HG03139 (cell line): Measurements from ENCODE around the gene TBC1D12.

Experiments
- ATAC-seq: cut with Tn5 transposase; IDR thresholded peaks from one replicate; pipeline ENCODE4 v1.9.1; 2021; ENCODE audit not compliant: unreplicated experiment

TBC1D12 gene

DNA sequence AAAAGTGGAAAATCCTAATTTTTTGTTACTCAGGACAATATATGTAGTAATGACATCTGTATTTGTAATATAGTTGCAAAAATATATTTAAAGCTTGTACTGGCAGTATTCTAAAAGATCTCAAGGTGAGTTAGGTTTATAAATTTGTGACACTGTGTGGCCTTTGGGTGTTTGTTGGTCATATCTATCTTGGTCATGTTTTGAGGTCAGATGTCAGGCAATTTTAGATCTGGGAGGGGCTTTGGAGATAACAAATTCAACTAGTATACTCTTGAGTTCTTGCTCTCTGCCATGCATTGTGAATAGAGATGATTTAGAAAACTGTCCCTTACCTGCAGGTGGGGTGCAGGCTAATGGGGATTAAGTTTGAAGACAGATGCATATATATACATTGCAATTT, 3.1 kb downstream of the TBC1D12 start:
- no peak for ATAC-seq

DNA sequence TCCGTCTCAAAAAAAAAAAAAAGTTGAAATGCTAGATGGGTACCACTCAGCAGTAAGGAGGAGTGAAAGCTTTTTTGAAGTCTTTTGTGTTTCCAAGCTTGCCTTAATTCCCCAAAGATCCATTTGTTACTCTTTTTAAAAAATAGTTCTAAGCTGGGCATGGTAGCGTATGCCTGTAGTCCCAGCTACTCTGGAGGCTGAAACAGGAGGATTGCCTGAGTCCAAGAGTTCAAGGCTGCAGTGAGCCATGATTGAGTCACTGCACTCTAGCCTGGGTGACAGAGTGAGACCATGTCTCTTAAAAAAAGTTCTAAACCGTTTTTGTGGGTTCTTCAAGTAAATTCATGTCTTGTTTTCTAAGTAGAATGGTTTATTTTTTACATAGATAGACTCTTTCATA, 5.3 kb downstream of the TBC1D12 start:
- ATAC-seq, result no peak

DNA sequence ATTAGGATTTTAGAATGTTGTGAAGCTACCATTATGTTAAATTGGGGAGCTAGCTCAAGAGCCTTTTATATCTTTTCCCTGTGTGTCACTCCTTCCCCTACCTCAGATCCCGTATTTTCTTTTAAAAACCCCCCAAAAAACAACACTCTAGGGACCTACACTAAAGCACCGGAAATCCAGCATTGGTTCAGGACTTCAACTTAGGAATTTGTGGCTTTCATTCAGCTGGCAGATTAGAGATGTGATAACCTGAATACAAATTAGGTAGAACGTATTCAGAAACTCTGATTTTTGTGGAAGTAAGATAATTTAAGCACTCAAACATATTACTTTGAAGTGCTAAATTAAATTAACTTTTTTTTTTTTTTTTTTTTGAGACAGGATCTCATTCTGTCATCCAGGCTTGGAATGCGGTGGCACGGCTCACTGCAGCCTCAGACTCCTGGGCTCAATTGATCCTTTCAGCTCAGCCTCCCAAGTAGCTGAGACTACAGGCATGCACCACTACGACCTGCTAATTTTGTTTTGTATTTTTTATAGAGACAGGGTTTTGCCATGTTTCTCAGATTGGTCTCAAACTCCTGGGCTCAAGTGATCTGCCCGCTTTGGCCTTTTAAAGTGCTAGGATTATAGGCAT, 6.8 kb downstream of the TBC1D12 start:
- no peak for ATAC-seq

- no peak for ATAC-seq
These were observed 9.0 kb downstream of the TBC1D12 start for GRCh38 chr10:94411304-94411703.

- ATAC-seq, result no peak
These were observed 10.1 kb downstream of the TBC1D12 start for GRCh38 chr10:94412449-94412848.

GRCh38 chr10:94413361-94413760, 11.0 kb downstream of the TBC1D12 start:
- ATAC-seq, result no peak

DNA sequence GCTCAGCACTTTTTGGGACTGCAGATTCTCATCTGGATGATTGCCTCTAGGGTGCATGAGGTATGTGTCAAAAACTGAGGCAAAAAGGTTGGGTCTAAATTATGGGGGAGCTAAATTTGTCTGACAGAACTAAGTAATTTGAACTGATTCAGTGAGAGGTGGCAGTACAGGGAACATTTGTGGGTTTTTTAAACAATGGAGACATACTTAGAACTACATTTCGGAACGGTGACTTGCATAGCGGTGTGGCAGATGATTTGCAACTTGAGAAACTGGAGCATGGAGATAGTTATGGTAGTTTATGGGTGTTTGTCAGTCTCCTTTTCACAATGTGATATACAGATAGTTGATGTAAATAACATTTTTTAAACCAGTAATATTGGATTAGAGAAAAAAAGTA, 14.6 kb downstream of the TBC1D12 start:
- ATAC-seq, result no peak

GRCh38 chr10:94417321-94417720, 15.0 kb downstream of the TBC1D12 start:
- no peak for ATAC-seq

- ATAC-seq, result no peak
These were observed 18.2 kb downstream of the TBC1D12 start for GRCh38 chr10:94420516-94420915.

GRCh38 chr10:94420998-94421528, 18.7 kb downstream of the TBC1D12 start:
- ATAC-seq, result no peak

GRCh38 chr10:94423627-94424026, 21.3 kb downstream of the TBC1D12 start:
- ATAC-seq, result no peak

- ATAC-seq, result no peak
These were observed 22.5 kb downstream of the TBC1D12 start for GRCh38 chr10:94424714-94425337.

GRCh38 chr10:94425942-94426341, 23.6 kb downstream of the TBC1D12 start:
- no peak for ATAC-seq

DNA sequence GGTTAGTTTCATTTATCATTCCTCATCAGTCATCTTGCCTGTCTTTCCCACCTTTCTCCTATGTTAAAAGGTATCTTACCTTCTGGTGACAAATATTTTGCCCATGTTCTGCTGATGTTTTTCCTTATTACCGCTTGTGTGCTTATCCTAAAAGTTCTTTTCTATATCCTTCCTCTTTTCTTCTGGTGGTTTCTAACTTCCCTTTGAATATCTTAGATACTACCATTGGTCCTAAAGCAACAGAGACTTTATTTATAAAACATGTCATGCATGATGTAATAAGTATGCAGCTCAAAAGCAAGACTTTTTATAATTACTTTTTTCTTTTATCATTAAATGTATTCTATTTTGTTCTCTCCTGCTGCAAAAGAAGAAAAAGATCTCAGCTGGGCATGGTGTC, 24.8 kb downstream of the TBC1D12 start:
- ATAC-seq, result no peak

DNA sequence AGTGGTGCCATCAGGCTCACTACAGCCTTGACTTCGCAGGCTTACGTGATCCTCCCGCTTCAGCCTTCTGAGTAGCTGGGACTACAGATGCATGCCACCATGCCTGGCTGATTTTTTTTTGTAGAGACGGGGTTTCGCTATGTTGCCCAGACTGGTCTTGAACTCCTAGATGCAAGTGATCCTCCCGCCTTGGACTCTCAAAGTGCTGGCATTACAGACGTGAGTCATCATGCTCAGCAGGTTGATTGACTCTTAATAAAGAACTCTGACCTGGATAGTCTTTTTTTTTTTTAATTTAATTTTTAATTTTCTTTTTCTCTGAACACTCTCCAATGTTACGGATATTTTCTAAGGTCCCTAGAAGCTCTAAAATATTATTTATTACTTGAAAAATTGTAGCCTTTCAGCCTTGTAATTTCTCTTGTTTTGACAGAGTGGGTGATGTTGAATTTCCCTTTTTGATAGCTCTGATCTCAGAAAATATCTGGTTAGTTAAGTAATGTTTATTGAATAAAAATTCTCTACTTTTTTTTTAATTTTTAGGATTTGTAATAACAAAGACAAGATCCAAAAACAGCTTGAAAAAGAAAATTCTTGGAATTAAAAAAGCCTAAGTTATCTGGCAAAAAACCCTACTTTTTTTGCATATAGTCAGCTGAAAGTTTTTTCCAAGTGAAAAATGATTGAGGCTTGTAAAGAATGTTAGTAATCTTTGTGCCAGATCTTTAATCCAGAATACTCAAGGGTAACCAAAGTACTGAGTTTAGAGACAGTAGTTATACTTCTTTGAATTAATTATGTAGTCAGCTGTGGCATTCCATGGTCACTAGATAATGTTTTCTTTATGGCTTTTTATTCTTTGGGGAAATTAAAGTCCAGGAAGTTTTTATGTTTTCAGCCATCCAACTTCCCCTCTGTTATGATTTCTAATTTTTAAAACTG, 26.7 kb downstream of the TBC1D12 start:
- ATAC-seq, result no peak

DNA sequence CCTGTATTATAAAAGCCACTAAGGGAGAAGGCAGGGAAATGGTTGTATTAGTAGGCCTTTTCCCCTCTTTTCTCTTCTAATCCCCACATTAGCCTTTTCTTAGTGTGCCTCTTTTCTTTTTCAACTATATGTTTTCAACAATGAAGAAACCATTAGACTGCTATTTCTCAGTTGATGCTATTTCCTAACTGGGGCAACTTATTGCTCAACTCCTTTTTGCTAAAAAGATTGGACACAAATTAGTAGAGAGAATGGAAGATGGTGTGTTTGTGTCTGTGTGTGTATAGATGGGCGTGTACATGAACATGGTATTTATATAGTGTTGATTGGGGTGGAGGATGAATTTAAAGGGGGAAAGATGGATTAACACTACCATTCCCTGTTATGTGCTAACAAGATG, 28.4 kb downstream of the TBC1D12 start:
- no peak for ATAC-seq

DNA sequence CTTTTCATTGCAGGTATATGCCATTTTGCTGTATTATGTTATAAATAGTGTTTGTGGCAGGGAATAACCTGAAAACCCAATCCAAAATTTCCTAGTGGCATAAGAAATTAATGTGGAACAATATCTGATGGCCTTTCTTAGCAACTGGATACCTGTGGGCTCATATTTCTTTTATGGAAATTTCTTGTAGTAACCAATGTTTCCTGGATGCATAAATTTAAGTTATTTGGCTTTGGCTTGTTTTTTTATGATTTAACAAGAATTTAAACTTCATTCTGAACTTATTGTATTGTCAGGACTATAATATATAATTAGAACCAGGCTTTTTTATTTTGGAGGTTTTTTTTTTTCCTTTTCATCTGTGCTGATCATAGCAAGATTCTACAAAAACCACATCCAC, 30.1 kb downstream of the TBC1D12 start:
- ATAC-seq, result no peak

DNA sequence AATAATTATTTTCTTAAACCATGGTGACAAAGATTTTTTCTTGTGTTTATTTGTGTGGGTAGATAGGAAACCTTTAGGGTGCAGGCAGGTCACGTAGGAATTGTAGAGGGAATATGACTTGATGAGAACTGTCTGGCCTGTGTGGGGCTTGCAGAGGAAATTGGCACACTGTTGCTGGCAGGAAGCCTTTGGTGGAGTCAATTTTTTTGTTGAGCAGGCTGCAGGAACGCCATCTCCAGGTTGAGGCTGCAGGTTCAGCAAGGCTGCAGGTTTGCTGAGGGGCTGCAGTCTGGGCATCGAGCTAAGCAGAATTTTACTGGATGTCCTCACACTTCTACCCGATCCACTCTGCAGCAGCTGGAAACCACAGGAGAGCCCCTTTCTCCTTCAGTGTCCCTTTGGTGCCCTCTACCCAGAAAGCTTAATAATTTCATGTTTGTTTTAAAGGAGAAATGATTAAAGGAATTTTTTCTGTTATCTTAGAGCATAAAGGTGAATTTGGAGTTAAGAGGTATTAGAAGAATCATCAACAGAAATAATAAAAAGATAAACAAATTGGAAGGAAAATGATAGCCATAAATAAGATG, 37.0 kb downstream of the TBC1D12 start:
- ATAC-seq, result no peak

DNA sequence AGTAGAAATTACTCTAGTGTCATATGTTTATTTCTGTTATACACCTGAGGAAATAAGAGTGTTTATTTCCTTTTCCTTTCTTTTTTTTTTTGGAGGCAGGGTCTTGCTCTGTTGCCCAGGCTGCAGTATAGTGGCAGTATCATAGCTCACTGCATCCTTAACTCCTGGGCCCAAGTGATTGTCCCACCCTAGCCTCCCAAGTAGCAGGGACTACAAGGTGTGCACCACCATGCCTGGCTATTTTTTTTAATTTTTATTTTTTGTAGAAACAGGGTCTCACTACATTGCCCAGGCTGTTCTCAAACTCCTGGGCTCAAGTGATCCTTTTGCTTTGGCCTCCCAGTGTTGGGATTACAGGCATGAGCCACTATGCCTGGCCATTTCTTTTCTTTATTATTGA, 37.8 kb downstream of the TBC1D12 start:
- no peak for ATAC-seq

- ATAC-seq, result no peak
These were observed 40.7 kb downstream of the TBC1D12 start for GRCh38 chr10:94443047-94443446.

DNA sequence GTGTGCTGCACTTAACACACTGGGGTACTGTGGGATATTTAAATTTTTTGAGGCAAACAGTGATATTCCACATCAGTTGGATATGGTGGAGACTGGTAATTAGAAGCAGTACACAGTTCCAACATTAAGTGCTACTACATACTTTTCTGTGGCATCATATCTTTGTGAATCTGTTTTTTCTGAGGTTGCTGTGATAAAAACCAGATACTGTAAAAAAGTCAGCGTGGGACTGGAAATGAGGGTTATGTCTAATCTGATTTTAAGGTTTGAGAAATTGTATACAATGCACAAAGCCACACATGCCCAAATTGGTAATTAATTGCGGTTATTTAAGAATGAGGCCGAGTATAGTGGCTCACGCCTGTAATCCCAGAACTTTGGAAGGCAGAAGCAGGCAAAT, 41.2 kb downstream of the TBC1D12 start:
- no peak for ATAC-seq
